Osteoblast (primary cell): ENCODE measurements around the gene GRIK4. TPM values are rescaled to one million over a fixed set of nuclear protein-coding genes. Genes with fewer than 3 reads are reported as not detected.

Experiments used
- DNase-seq: peaks from one replicate; pipeline ENCODE4 v3.0.0; 2011; ENCODE audit warnings: low spot score, mixed read lengths; ENCODE audit not compliant: insufficient read length; ENCODE audit errors: missing footprints
- H2AFZ ChIP-seq: 2 replicates; pipeline ENCODE4 v1.6.0; 2011; ENCODE audit warnings: mild to moderate bottlenecking, low read length
- H3K27ac ChIP-seq: 2 replicates; pipeline ENCODE4 v1.5.1; 2011; ENCODE audit warnings: mild to moderate bottlenecking, low read depth, low read length, moderate library complexity
- H3K27me3 ChIP-seq: 2 replicates; pipeline ENCODE4 v1.6.0; 2012; ENCODE audit warnings: mild to moderate bottlenecking, control low read depth, inconsistent platforms, low read length, moderate library complexity; ENCODE audit not compliant: insufficient read depth
- H3K36me3 ChIP-seq: 2 replicates; pipeline ENCODE4 v1.5.1; 2011; ENCODE audit warnings: mild to moderate bottlenecking, low read length, control low read depth, moderate library complexity; ENCODE audit not compliant: insufficient read depth
- H3K4me1 ChIP-seq: 2 replicates; pipeline ENCODE4 v1.5.1; 2011; ENCODE audit warnings: mild to moderate bottlenecking, low read length, control low read depth, moderate library complexity; ENCODE audit not compliant: insufficient read depth
- H3K4me2 ChIP-seq: 2 replicates; pipeline ENCODE4 v1.6.0; 2011; ENCODE audit warnings: mild to moderate bottlenecking, low read length; ENCODE audit not compliant: insufficient read depth
- H3K4me3 ChIP-seq: fragments of 200-600 bp; sonication (generic); 3 replicates; pipeline ENCODE4 v1.5.1; 2012; ENCODE audit warnings: mild to moderate bottlenecking, low read length, inconsistent platforms; ENCODE audit not compliant: insufficient read depth
- H3K79me2 ChIP-seq: 2 replicates; pipeline ENCODE4 v1.6.0; 2012; ENCODE audit warnings: mild to moderate bottlenecking, low read length, control low read depth, inconsistent platforms; ENCODE audit not compliant: insufficient read depth
- H3K9me3 ChIP-seq: 2 replicates; pipeline ENCODE4 v1.5.1; 2011; ENCODE audit warnings: low read depth, low read length, control low read depth
- H4K20me1 ChIP-seq: 2 replicates; pipeline ENCODE4 v1.6.0; 2012; ENCODE audit warnings: mild to moderate bottlenecking, low read length, control low read depth; ENCODE audit not compliant: insufficient read depth
- total RNA-seq: library from RNA; depleted of rRNA; stranded (reverse); fragments of >200 nt; gene quantifications from 2 replicates; pipeline ENCODE4 v1.2.3, GENCODE V29; 2012
- TF ChIP-seq, protein P1 (sequence below): IDR thresholded peaks from 2 replicates; pipeline ENCODE4 v1.5.1; 2011; ENCODE audit warnings: mild to moderate bottlenecking, low read depth, low read length, moderate library complexity; ENCODE audit errors: extremely low read depth

GRIK4 gene
- total RNA-seq, 1 donor, result under 0.01 TPM

GRCh38 chr11:120766318-120766717 is 254.8 kb downstream of the GRIK4 start:
- Histone ChIP-seq H3K79me2 (no peaks in the 10 kb centered on the region), H3K27ac (no peak overlapping the region), H3K4me3 (no peak overlapping the region), H2AFZ (no peak overlapping the region), H3K4me1 (no peaks in the 10 kb centered on the region), H3K27me3 (no peaks in the 10 kb centered on the region), H3K9me3 (no peaks in the 10 kb centered on the region), H3K36me3 (no peaks in the 10 kb centered on the region), H4K20me1 (no peaks in the 10 kb centered on the region), H3K4me2 (no peak overlapping the region)
- TF ChIP-seq, protein P1, sequence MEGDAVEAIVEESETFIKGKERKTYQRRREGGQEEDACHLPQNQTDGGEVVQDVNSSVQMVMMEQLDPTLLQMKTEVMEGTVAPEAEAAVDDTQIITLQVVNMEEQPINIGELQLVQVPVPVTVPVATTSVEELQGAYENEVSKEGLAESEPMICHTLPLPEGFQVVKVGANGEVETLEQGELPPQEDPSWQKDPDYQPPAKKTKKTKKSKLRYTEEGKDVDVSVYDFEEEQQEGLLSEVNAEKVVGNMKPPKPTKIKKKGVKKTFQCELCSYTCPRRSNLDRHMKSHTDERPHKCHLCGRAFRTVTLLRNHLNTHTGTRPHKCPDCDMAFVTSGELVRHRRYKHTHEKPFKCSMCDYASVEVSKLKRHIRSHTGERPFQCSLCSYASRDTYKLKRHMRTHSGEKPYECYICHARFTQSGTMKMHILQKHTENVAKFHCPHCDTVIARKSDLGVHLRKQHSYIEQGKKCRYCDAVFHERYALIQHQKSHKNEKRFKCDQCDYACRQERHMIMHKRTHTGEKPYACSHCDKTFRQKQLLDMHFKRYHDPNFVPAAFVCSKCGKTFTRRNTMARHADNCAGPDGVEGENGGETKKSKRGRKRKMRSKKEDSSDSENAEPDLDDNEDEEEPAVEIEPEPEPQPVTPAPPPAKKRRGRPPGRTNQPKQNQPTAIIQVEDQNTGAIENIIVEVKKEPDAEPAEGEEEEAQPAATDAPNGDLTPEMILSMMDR, result no peak
- no peak for DNase-seq

DNA sequence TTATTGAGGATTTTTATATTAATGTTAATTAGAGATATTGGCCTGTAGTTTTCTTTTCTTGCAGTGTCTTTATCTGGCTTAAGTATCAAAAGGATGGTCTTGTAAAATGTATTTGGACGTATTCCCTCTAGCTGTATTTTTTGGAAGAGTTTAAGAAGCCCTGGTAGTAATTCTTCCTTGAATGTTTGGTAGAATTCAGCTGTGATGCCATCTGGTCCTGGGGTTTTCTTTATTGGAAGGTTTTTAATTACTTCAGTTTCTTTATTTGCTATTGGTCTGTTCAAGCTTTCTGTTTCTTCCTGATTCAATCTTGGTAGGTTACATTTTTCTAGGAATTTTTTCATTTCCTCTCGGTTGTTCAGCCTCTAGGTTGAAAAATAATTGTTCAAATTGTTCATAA is 257.4 kb downstream of the GRIK4 start:
- TF ChIP-seq, protein P1, result no peak
- no peaks in the 10 kb centered on the region for H3K36me3 ChIP-seq
- H3K4me1 ChIP-seq, result peaks cover 3% of the 10 kb centered on the region
- no peaks in the 10 kb centered on the region for H3K27me3 ChIP-seq
- DNase-seq, result no peak
- H3K79me2 ChIP-seq, result no peaks in the 10 kb centered on the region
- H3K9me3 ChIP-seq, result no peaks in the 10 kb centered on the region
- H4K20me1 ChIP-seq, result no peaks in the 10 kb centered on the region
- H3K4me2 ChIP-seq, result no peak overlapping the region
- no peak overlapping the region for H3K4me3 ChIP-seq
- no peak overlapping the region for H2AFZ ChIP-seq
- H3K27ac ChIP-seq, result no peak overlapping the region

- TF ChIP-seq, protein P1, result no peak
- Histone ChIP-seq H4K20me1 (no peaks in the 10 kb centered on the region), H3K4me3 (no peak overlapping the region), H3K9me3 (no peaks in the 10 kb centered on the region), H3K27ac (no peak overlapping the region), H3K79me2 (no peaks in the 10 kb centered on the region), H3K36me3 (no peaks in the 10 kb centered on the region), H3K4me2 (no peak overlapping the region), H2AFZ (no peak overlapping the region), H3K4me1 (peaks cover 3% of the 10 kb centered on the region), H3K27me3 (no peaks in the 10 kb centered on the region)
- DNase-seq, result no peak
Observed at GRCh38 chr11:120769906-120770305, 258.4 kb downstream of the GRIK4 start.

DNA sequence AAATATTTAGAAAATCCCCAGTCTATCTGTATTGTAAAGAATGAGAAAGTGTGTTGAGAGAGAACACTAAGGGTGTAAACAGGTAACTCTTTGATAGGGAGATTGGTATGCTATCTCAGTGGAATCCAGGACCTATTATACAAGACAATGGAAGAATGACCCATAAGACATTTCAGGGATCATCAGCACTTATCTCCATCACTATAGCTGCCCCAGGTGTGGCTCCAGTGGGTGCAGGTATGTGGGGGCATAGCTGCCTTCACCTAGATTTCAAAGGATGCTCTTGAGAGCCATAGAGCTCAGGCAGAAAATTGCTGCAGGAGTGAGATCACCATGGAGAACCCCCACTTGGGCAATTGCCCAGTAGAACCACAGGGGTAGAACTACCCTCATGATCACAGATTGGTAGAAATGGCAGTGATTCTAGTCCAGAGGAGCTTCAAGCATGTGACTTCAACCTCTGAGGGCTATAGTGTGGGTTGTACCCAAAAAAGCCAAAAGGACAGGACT is 260.1 kb downstream of the GRIK4 start:
- no peak overlapping the region for H3K4me3 ChIP-seq
- H3K27me3 ChIP-seq, result peaks cover 9% of the 10 kb centered on the region
- no peak for DNase-seq
- no peak overlapping the region for H2AFZ ChIP-seq
- TF ChIP-seq, protein P1, result no peak
- no peak overlapping the region for H3K4me2 ChIP-seq
- H3K9me3 ChIP-seq, result no peaks in the 10 kb centered on the region
- no peaks in the 10 kb centered on the region for H3K36me3 ChIP-seq
- peaks cover 3% of the 10 kb centered on the region for H3K4me1 ChIP-seq
- H3K79me2 ChIP-seq, result no peaks in the 10 kb centered on the region
- H4K20me1 ChIP-seq, result no peaks in the 10 kb centered on the region
- no peak overlapping the region for H3K27ac ChIP-seq
